Measurements from ENCODE around the gene UNC93B1. TPM values are rescaled to one million over a fixed set of nuclear protein-coding genes. Genes with fewer than 3 reads are reported as not detected.

The UNC93B1 gene
- total and polyA plus RNA-seq, 2 of the 13 experiments (the other 11 are each of a cell fraction or from before 2014, with no cell fraction given): 8.8 to 18.9 TPM

DNA sequence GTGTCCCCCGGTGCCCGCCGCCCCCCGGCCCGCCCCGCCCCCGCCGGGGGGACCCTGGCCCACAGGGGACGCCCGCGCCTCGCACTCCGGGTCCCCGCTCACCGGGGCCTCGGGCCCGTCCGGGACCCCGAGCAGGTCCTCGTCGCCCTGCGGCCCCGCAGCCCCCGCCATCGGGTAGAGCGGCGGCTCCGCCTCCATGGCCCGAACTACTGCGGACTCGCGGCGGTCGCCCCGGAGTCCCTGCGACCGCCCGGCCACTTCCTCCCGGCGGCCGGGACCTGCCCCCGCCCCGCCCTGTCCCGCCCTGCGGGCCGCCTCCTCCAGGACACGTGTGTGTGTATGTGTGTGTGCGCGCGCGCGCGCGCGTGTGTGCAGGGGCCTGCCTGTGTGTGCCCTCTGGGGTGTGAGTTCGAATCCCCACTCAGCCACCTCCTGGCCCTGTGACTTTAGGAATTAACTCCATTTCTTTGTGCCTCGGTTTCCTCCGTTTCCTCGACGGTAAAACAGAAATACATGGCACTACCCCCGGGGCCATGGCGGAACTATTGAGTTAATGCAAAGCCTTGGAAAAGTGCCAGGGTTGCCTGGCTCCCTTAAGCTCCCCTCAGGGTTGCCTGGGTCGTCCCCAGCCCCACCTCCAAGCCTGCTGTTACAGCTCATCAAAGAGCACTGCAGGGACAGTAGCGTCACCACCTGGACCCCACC, at the start of gene UNC93B1 (continued):
- no peak for TF ChIP-seq ZNF503 (CRISPR knock-in tag; IDR thresholded peaks at IDR 0.05)
- no peak for TF ChIP-seq MEIS1 (CRISPR knock-in tag; IDR thresholded peaks at IDR 0.05; ENCODE audit: borderline replicate concordance)
- TF ChIP-seq ZNF75D (CRISPR knock-in tag; IDR thresholded peaks at IDR 0.05; ENCODE audit: borderline replicate concordance): no peak
- no peak for TF ChIP-seq SOX6 (IDR thresholded peaks at IDR 0.05)
- no peak; the same call in 1 of the 2 replicates for TF ChIP-seq SOX6 (CRISPR knock-in tag; IDR thresholded peaks at IDR 0.05)
- no peak for TF ChIP-seq ZNF317 (CRISPR knock-in tag; IDR thresholded peaks at IDR 0.05)
- no peak for TF ChIP-seq CBX5 (CRISPR knock-in tag; IDR thresholded peaks at IDR 0.05; ENCODE audit: borderline replicate concordance)
- TF ChIP-seq ATM (IDR thresholded peaks at IDR 0.05; ENCODE audit: borderline replicate concordance): no peak
- TF ChIP-seq KDM3A (CRISPR knock-in tag; IDR thresholded peaks at IDR 0.05; ENCODE audit: low read depth): no peak; the same call in 1 of the 2 replicates
- TF ChIP-seq ZNF20 (CRISPR knock-in tag; IDR thresholded peaks at IDR 0.05): no peak
- no peak for TF ChIP-seq ZSCAN9 (CRISPR knock-in tag; IDR thresholded peaks at IDR 0.05; ENCODE audit: borderline replicate concordance)
- TF ChIP-seq, protein P1, sequence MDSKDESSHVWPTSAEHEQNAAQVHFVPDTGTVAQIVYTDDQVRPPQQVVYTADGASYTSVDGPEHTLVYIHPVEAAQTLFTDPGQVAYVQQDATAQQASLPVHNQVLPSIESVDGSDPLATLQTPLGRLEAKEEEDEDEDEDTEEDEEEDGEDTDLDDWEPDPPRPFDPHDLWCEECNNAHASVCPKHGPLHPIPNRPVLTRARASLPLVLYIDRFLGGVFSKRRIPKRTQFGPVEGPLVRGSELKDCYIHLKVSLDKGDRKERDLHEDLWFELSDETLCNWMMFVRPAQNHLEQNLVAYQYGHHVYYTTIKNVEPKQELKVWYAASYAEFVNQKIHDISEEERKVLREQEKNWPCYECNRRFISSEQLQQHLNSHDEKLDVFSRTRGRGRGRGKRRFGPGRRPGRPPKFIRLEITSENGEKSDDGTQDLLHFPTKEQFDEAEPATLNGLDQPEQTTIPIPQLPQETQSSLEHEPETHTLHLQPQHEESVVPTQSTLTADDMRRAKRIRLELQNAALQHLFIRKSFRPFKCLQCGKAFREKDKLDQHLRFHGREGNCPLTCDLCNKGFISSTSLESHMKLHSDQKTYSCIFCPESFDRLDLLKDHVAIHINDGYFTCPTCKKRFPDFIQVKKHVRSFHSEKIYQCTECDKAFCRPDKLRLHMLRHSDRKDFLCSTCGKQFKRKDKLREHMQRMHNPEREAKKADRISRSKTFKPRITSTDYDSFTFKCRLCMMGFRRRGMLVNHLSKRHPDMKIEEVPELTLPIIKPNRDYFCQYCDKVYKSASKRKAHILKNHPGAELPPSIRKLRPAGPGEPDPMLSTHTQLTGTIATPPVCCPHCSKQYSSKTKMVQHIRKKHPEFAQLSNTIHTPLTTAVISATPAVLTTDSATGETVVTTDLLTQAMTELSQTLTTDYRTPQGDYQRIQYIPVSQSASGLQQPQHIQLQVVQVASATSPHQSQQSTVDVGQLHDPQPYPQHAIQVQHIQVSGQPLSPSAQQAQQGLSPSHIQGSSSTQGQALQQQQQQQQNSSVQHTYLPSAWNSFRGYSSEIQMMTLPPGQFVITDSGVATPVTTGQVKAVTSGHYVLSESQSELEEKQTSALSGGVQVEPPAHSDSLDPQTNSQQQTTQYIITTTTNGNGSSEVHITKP (CRISPR knock-in tag; IDR thresholded peaks at IDR 0.05; ENCODE audit: low read depth): no peak
- no peak for TF ChIP-seq ZNF567 (CRISPR knock-in tag; IDR thresholded peaks at IDR 0.05; ENCODE audit: borderline replicate concordance)
- TF ChIP-seq RORA (CRISPR knock-in tag; IDR thresholded peaks at IDR 0.05): no peak
- TF ChIP-seq ZNF3 (CRISPR knock-in tag; IDR thresholded peaks at IDR 0.05): no peak
- TF ChIP-seq ATF6 (CRISPR knock-in tag; conservative IDR thresholded peaks at IDR 0.05): no peak
- TF ChIP-seq, protein P2, sequence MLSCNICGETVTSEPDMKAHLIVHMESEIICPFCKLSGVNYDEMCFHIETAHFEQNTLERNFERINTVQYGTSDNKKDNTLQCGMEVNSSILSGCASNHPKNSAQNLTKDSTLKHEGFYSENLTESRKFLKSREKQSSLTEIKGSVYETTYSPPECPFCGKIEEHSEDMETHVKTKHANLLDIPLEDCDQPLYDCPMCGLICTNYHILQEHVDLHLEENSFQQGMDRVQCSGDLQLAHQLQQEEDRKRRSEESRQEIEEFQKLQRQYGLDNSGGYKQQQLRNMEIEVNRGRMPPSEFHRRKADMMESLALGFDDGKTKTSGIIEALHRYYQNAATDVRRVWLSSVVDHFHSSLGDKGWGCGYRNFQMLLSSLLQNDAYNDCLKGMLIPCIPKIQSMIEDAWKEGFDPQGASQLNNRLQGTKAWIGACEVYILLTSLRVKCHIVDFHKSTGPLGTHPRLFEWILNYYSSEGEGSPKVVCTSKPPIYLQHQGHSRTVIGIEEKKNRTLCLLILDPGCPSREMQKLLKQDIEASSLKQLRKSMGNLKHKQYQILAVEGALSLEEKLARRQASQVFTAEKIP (CRISPR knock-in tag; IDR thresholded peaks at IDR 0.05; ENCODE audit: borderline replicate concordance): no peak
- no peak for TF ChIP-seq POLR2A (IDR thresholded peaks at IDR 0.05; ENCODE audit: insufficient read depth in 1 of 2, low read depth in 2 of 2, low read length in 2 of 2)
- TF ChIP-seq RCOR2 (CRISPR knock-in tag; IDR thresholded peaks at IDR 0.05): no peak
